Naive thymus-derived CD8-positive, alpha-beta T cell (primary cell): ENCODE data around the gene RPL27A. TPM values are rescaled to one million over a fixed set of nuclear protein-coding genes. Genes with fewer than 3 reads are reported as not detected.

Source experiments
- ATAC-seq, 2 donors: fragments of 150-1000 bp; cut with Tn5 transposase in 1 of 2; sonication (Bioruptor Pico), chemical (Tn5 transposase) in 1 of 2; 1 replicate in 1 of 2; 2 replicates in 1 of 2; pipeline ENCODE4 v1.10.0; 2021; ENCODE audit warnings: mild to moderate bottlenecking in 2 of 2, moderate library complexity in 2 of 2
- POLR2A ChIA-PET: fragments of 350-600 bp; sonication (Branson Sonifier 250); formaldehyde crosslinking; loops from one replicate; lab custom pipeline; 2021; ENCODE audit warnings: antibody characterized with exemption; lab: Charles Lee
- DNase-seq, 10 donors: peaks; one replicate each; pipeline versions ENCODE4 v3.0.0 to v3.0.0-alpha.2; 2020 to 2022
- H3K27ac Mint-ChIP-seq, 10 donors: one replicate each; pipeline ENCODE4 v1.8.0; 2020 to 2022; ENCODE audit warnings: mild to moderate bottlenecking in 10 of 10, mixed read lengths in 10 of 10, moderate library complexity in 4 of 10, inconsistent platforms in 1 of 10
- H3K27me3 Mint-ChIP-seq, 5 donors: one replicate each; pipeline ENCODE4 v1.8.0; 2021 to 2022; ENCODE audit warnings: mixed read lengths in 5 of 5
- H3K36me3 Mint-ChIP-seq, 3 donors: one replicate each; pipeline ENCODE4 v1.8.0; 2020 to 2022; ENCODE audit warnings: mixed read lengths in 3 of 3, mild to moderate bottlenecking in 2 of 3, inconsistent platforms in 1 of 3
- H3K4me1 Mint-ChIP-seq, 4 donors: one replicate each; pipeline ENCODE4 v1.8.0; 2021 to 2022; ENCODE audit warnings: mixed read lengths in 4 of 4
- H3K4me3 Mint-ChIP-seq, 10 donors: one replicate each; pipeline ENCODE4 v1.8.0; 2020 to 2022; ENCODE audit warnings: mild to moderate bottlenecking in 10 of 10, mixed read lengths in 10 of 10, moderate library complexity in 6 of 10, inconsistent platforms in 1 of 10
- H3K9me3 Mint-ChIP-seq, 9 donors: one replicate each; pipeline ENCODE4 v1.8.0; 2020 to 2022; ENCODE audit warnings: mixed read lengths in 9 of 9, mild to moderate bottlenecking in 3 of 9, inconsistent platforms in 1 of 9, moderate library complexity in 1 of 9
- polyA plus RNA-seq, 3 donors: library from polyadenylated mRNA; unstranded; fragments of 300-500 nt; fragmentation: Illumina TruSeq; gene quantifications; one replicate each; pipeline ENCODE4 v1.2.3, GENCODE V29; 2021
- total RNA-seq, 8 experiments: library from RNA in 2 of 8; stranded (reverse) in 2 of 8; gene quantifications; one replicate each; pipeline ENCODE4 v1.2.3 and lab custom pipeline; 2021 to 2026

Gene RPL27A
- total and polyA plus RNA-seq, 5 experiments from 2014 or later, result 1,430 to 4,848 (median 4,481) TPM

DNA sequence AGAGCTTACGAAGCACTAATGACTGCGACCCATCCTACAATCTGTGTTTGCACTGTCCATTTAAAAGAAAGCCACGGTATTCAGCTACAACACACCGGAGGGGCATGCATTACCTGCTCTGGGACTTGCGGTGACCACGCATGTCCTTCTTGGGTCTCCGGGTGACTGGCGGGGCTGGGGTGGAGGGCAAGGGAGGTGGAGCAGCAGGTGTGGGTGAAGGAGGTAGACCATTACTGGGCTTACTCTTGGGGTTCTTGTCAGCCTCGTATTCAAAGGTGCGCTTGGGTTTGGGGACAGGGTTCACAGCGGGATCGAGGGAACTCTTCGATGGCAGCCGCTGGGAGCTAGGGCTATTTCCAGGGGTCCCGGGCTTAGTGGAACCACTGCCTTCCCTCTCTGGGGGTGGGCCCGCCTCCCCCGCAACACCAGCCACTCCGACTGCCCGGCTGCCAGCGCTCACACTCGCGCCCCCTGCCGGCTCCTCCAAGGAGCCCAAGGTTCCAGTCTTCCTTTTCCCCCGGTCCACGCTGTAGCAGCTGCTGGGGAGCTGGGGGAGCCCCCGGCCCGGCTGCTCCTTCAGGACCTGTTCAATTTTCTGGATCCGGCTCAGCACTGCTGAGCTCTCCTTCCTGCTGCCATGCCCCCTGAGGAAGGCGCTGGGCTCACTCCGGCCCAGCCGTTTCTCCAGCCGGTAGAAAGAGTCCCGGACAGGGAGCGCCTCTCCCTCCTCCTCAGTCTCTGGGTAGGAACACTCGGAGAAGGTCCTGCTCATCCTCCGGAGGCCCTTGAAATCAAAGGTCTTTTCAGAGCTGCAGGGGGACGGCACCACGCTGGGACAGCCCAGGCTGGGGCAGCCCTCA, 47.5 kb downstream of the RPL27A start:
- no peak overlapping the region for H3K4me3 Mint-ChIP-seq
- DNase-seq (no peak), ATAC-seq (no peak)
- peaks cover 0 to 30% (median 0%) of the 10 kb centered on the region in 4 donors for H3K4me1 Mint-ChIP-seq
- H3K27ac Mint-ChIP-seq, result no peak overlapping the region
- H3K36me3 Mint-ChIP-seq, result no peaks in the 10 kb centered on the region
- peaks cover 0 to 8% (median 0%) of the 10 kb centered on the region in 5 donors for H3K27me3 Mint-ChIP-seq
- POLR2A ChIA-PET, result no interaction called here
- no peaks in the 10 kb centered on the region for H3K9me3 Mint-ChIP-seq

DNA sequence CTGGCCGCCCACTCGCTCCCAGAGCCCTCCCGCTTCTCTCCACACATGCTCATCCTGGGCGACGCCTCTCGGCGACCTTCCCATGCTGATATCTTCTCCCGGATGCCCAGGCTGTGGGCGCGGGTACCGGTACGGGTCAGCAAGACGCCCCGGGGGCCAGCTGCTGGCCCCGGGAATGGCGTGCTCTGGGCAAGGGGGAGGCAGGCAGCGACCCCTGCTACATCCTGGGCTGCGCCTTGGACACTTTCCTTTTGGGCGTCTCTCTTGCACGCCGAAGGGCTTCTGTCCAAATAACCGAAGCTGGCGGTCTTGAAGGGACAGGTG, 48.1 kb downstream of the RPL27A start:
- ATAC-seq, result no peak
- Mint-ChIP-seq H3K4me3 (no peak overlapping the region), H3K27me3 (peaks cover 0 to 8% (median 0%) of the 10 kb centered on the region in 5 donors), H3K4me1 (peaks cover 0 to 30% (median 0%) of the 10 kb centered on the region in 4 donors), H3K36me3 (no peaks in the 10 kb centered on the region), H3K9me3 (no peaks in the 10 kb centered on the region), H3K27ac (no peak overlapping the region)
- POLR2A ChIA-PET, result no interaction called here
- DNase-seq, result no peak

DNA sequence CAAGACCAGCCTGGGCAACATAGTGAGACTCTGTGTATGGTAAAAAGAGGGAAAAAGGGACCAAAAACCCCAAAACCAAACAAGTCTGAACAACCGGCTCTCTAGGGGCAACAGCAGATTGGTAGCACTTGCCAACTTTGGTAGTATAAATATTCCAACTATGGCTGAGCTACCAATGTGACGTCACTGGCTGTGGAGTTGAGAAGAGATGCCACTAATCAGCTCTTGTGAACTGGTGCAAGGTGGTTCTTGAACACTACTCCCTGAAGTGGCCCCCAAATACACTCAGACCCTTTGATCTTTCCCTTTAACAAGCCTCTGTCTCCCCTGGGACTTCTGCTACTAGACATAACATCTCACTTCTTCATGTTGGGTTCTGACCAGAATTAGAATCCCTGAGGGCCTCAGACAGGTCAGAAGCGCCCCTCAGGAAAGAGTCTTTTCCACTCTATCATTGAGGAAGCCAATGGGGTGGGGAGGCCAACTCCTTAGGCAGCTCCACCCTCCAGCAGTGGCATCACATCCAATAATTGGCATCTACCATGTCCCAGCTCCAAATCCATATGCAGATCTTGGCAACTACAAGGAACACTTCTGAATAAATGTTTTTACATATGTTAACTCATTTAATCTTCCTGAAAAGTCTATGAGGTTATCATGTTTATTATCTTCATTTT, 49.2 kb downstream of the RPL27A start:
- H3K4me1 Mint-ChIP-seq, result peaks cover 0 to 30% (median 0%) of the 10 kb centered on the region in 4 donors
- ATAC-seq, result no peak
- POLR2A ChIA-PET, result no interaction called here

DNA sequence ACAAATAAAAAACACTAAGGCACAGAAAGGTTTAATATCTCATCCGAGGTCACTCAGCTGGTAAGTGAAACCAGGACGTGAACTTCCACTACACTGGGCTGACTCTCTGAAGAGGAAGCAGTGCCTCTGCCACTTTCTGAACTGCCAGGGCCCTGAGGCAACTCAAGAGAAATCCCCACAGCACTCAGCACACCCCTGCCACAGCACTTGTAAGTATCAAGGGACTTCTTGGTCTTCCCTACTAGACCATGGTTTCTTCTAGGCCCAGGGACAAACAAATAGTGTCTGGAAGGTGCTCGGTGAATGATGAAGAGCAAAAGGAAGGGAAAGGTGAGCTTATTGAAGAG, 49.7 kb downstream of the RPL27A start:
- POLR2A ChIA-PET, result no interaction called here
- no peaks in the 10 kb centered on the region for H3K9me3 Mint-ChIP-seq

More for the DNA sequence above, 49.2 kb downstream of the RPL27A start:
- no peaks in the 10 kb centered on the region for H3K9me3 Mint-ChIP-seq
- H3K27me3 Mint-ChIP-seq, result peaks cover 0 to 8% (median 0%) of the 10 kb centered on the region in 5 donors
- peak overlapping the region in 1 of 10 donors; percentile 73 for H3K27ac Mint-ChIP-seq
- no peak for DNase-seq
- no peaks in the 10 kb centered on the region for H3K36me3 Mint-ChIP-seq
- H3K4me3 Mint-ChIP-seq, result peak overlapping the region in 1 of 10 donors; percentile 56

DNA sequence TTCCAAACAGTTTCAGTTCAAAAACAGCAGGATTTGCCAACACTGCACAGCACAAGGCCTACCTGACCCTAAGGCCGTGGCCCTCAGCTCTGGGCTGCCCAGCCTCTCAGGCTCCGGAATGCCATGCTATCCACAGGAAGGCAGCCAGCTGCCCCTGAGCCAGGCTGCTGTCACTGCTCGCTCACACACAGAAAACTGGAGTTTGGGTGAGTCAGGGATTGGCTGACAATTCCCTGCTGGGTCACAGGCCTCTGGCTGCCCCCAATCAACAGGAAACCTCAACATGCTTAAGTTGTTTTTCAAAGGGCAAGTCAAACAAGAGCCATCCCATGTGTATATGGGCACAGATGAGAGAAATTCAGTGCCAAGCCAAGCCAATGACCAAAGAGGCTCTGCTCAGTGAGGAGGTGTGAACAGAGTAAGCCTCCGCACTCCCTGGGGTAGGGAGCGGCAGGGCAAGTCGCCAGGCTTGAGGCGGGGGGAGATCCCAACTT, 50.2 kb downstream of the RPL27A start:
- no peak for ATAC-seq
- Mint-ChIP-seq H3K27ac (peak overlapping the region in 2 of 10 donors; percentile 25 to 73), H3K4me3 (peak overlapping the region in 1 of 10 donors; percentile 56), H3K27me3 (peaks cover 0 to 5% (median 0%) of the 10 kb centered on the region in 5 donors), H3K36me3 (no peaks in the 10 kb centered on the region), H3K9me3 (no peaks in the 10 kb centered on the region), H3K4me1 (peaks cover 0 to 30% (median 0%) of the 10 kb centered on the region in 4 donors)
- DNase-seq, result no peak
- POLR2A ChIA-PET, result no interaction called here

More for the DNA sequence above, 49.7 kb downstream of the RPL27A start:
- no peak for ATAC-seq
- Mint-ChIP-seq H3K27me3 (peaks cover 0 to 6% (median 0%) of the 10 kb centered on the region in 5 donors), H3K36me3 (no peaks in the 10 kb centered on the region), H3K27ac (peak overlapping the region in 2 of 10 donors; percentile 18 to 73), H3K4me1 (peaks cover 0 to 30% (median 0%) of the 10 kb centered on the region in 4 donors), H3K4me3 (peak overlapping the region in 1 of 10 donors; percentile 56)
- peak in 1 of 10 donors; percentile 18 for DNase-seq

DNA sequence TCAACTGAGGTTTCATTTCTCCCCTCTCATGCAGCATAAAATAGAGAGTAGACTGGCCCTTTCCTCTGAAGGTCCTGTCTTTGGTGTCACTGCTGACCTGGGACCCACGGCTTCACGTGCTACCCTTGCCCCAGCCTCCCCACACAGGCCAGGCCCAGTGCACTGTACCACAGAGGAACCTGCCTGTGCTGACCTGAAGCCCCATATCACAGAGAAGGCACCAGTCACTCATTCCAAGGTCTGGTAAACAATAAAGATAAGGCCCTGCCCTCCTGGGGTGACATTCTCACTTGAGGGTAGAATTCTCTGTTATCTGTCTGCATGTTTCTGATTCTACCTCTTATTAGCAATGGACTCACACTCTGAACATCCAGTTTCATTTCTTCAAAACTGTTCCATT, 51.3 kb downstream of the RPL27A start:
- POLR2A ChIA-PET, result no interaction called here
- DNase-seq (no peak), ATAC-seq (no peak)
- Mint-ChIP-seq H3K9me3 (no peaks in the 10 kb centered on the region), H3K27me3 (peaks cover 0 to 5% (median 0%) of the 10 kb centered on the region in 5 donors), H3K4me1 (peaks cover 0 to 30% (median 0%) of the 10 kb centered on the region in 4 donors), H3K27ac (peak overlapping the region in 1 of 10 donors; percentile 49), H3K36me3 (no peaks in the 10 kb centered on the region), H3K4me3 (no peak overlapping the region)

DNA sequence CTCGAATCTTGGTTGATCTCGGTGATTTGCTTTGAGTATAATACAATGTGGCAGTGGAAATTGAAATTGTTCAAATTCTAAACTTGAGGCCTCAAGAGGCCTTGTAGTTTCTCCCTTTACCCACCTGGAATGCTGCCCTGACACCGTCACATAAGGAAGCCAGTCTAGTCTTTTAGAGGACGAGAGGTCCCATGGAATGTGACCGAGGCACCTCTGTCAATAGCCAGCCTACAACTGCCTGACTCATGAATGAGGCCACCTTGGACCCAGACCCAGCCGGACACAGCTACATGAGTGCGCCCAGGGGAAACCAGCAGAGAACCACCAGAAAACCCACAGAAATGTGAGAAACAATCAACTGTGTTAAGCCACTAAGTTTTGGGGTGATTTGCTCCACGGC, 52.5 kb downstream of the RPL27A start:
- POLR2A ChIA-PET, result no interaction called here
- Mint-ChIP-seq H3K27me3 (no peaks in the 10 kb centered on the region), H3K4me1 (peaks cover 0 to 30% (median 0%) of the 10 kb centered on the region in 4 donors), H3K4me3 (no peak overlapping the region), H3K36me3 (no peaks in the 10 kb centered on the region), H3K27ac (peak overlapping the region in 1 of 10 donors; percentile 20), H3K9me3 (no peaks in the 10 kb centered on the region)
- ATAC-seq (no peak), DNase-seq (no peak)

DNA sequence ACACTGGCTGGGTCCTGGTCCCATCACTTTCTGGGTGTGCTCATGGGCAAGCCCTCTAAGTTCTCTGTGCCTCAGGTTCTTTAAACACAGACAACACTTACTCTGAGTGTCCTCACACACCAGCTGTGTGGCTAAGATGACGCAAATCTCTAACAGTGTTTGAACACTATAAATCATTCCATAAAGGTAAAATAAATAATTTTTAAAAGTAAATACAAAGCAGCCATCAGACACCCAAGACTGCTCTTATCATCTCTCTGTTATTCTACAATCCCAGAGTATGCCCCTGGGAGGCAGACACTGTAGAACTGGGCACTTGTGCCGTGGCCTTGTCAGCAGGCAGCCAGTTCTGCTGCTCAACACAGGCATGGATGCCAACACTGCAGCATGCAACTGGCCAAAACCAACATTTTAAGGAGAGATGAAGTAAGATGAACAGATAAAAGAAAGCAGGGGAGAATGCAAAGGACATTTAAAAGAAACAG, 56.8 kb downstream of the RPL27A start:
- POLR2A ChIA-PET, result no interaction called here
- Mint-ChIP-seq H3K36me3 (no peaks in the 10 kb centered on the region), H3K4me1 (no peaks in the 10 kb centered on the region), H3K27ac (no peak overlapping the region), H3K27me3 (peaks cover 0 to 4% (median 0%) of the 10 kb centered on the region in 5 donors), H3K4me3 (no peak overlapping the region), H3K9me3 (no peaks in the 10 kb centered on the region)
- DNase-seq (no peak), ATAC-seq (no peak)

Other genes starting within 250 kb of the RPL27A start
- gene STK33, start 88.6 kb upstream of the RPL27A start, total RNA-seq, result 1 to 10 TPM; 1.3 to 1.8 TPM
- 1 to 10 TPM in 2 of 3 donors, under 1 TPM in 1; 0.74 to 2.3 (median 1.3) TPM for gene STK33, start 88.6 kb upstream of the RPL27A start, polyA plus RNA-seq
- 10 to 100 TPM; 39.4 to 50.8 TPM for gene TRIM66, start 127 bp upstream of the RPL27A start, total RNA-seq
- under 1 TPM; 0.14 to 0.53 (median 0.18) TPM for gene TRIM66, start 127 bp upstream of the RPL27A start, polyA plus RNA-seq
- 10 to 100 TPM; 17.1 to 17.6 TPM for gene AKIP1, start 228.4 kb downstream of the RPL27A start, total RNA-seq
- gene AKIP1, start 228.4 kb downstream of the RPL27A start, polyA plus RNA-seq, result 10 to 100 TPM; 14.9 to 18.0 (median 15.7) TPM